HUDEP-2 (cell line): ENCODE data around the gene ECI1.

Experiments
- DNase-seq, 76 experiments: peaks; one replicate each; lab custom pipeline; 2025; ENCODE audit not compliant: unreplicated experiment in 76 of 76; lab: John Stamatoyannopoulos, UW

ECI1 gene

GRCh38 chr16:2197765-2198164 lies 53.6 kb downstream of the ECI1 start:
- no peak for DNase-seq

- no peak for DNase-seq
Measured at GRCh38 chr16:2196981-2197511, 54.3 kb downstream of the ECI1 start.

- DNase-seq = no peak
Measured at GRCh38 chr16:2196162-2196980, 55.0 kb downstream of the ECI1 start, which contains the start of gene CASKIN1. Gene CASKIN1 (minus strand): TSS chr16:2196605. CDS start chr16:2196432, 173 bp downstream.

GRCh38 chr16:2195322-2196161 lies 55.8 kb downstream of the ECI1 start:
- DNase-seq = no peak

- DNase-seq = peak in 29 of 76 experiments; percentile 10 to 54 (median 25)
Measured at GRCh38 chr16:2194852-2195321, 56.5 kb downstream of the ECI1 start.

DNA sequence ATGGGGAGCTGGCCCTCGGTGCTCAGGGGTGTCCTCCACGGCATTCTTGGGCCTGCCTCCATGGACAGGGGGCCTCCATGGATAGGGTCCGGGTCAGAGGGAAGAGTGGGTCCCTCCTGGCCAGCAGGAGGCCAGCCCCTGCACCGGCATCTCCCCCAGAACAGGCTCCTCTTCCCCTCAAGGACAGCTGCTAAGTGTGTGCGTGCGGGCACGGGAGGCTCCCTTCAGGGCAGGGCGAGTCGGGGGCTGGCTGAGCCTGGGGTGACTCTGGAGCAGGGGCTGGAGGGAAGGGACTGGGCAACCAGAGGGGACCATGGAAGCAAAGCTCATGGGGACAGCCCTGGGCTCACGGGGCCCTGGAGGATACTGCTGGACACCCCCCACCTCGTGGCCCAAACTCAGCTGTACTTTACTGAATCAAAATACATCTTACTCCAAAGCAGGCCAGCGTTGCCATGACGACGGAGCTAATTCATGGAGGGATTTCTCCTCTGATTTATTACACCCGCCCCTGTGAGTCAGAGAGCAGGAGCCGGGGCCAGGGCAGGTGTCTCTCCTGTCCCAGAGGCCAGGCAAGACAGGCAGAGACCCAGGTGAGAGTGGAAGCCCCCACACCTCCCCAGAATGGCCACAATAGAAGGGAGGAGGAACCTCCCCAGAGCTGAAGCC lies 57.1 kb downstream of the ECI1 start:
- DNase-seq = peak in 1 of 76 experiments; percentile 20

DNA sequence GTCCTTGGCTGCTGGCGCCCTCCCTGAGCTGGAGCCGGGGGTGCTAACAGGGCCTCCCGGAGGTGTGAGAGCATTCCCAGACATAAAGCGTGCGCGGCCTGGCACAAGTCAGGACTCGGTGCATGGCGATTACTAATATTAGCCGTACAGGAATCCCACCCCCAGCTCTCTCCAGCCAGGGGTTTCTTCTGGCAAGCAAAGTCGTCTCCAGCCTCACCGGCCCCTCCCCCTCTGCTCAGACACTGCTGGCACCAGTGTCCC lies 60.0 kb downstream of the ECI1 start:
- no peak for DNase-seq

- no peak for DNase-seq
Measured at GRCh38 chr16:2190659-2191445, 60.5 kb downstream of the ECI1 start.

DNA sequence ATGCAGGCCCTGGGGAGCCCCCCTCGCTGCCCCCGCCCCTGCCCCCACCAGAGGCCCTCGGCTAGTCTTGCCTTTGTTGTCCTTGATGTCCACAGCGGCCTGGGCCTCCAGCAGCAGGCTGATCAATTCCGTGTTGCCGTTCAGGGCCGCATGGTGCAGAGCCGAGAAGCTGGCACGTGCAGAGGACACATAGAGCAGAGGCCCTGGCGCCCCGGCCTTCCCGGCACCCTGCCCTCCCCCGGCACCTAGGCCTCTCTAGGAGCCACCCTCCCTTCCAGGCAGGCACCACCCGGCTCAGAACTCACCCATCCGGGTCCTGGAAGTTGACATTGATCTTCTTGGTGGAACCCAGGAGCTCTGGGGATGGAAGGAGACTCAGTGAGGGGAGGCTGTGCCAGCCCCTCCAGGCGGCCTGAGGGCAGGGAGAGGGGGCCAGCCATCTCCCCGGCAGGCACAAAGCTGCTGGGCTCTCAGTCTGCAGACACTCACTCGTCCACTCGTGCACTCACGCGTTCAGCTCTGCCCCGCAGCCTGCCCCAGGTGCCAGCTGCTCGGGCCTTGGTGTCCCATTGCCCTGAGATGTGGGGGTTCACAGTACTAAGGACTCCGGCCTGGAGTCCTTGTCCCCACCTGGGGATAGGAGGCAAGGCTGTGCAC lies 61.3 kb downstream of the ECI1 start:
- DNase-seq = no peak
